HG03039 (cell line): Measurements from ENCODE around the gene STK39.
"Not testable (repeated sequence)": the region's sequence is repeated elsewhere in the genome, so short reads cannot be mapped to it uniquely, and the experiment has no call there.

Experiments
- ATAC-seq: cut with Tn5 transposase; IDR thresholded peaks from one replicate; pipeline ENCODE4 v1.9.1; 2021; ENCODE audit warnings: mild to moderate bottlenecking, moderate library complexity; ENCODE audit not compliant: unreplicated experiment

Gene STK39

DNA sequence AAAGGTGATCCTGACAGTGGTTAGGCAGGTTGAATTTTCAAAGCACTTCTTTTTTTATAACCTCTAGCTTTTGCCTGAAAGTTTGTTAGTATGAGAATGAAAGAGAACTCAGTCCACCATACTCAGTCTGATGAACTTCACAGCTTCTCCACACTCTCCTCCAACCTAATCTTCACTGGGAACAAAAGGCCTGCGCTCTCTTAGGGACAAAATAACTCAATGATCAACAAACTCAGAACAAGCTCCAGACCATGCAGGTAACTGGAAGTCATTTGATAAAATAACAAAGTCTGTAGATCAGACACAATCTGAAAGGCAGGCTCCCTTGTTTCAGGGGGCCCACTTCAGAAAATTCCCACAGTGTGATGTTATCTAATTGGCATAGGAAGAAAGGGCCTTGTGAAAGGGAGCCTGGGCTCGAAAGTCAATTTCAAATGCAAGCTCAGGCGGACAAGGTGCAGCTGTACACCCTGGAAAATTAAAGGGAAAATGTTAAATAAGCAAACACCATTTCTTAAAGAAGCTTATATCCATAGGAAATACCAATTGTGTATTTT lies 142.2 kb downstream of the STK39 start:
- no peak for ATAC-seq

DNA sequence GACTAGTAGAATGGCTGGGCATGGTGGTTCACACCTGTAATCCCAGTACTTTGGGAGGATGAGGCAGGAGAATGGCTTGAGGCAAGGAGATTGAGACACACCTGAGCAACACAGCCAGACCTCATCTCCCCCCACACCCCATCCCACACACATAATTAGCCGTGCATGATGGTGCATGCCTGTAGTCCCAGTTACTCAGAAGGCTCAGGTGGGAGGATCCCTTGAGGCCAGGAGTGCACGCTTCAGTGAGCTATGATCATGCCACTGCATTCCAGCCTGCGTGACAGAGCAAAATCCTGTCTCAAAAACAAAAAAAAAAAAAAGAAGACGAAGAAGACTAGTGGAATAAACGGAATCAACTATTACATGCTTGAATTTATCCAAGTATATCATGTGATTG lies 150.0 kb downstream of the STK39 start:
- no peak for ATAC-seq

DNA sequence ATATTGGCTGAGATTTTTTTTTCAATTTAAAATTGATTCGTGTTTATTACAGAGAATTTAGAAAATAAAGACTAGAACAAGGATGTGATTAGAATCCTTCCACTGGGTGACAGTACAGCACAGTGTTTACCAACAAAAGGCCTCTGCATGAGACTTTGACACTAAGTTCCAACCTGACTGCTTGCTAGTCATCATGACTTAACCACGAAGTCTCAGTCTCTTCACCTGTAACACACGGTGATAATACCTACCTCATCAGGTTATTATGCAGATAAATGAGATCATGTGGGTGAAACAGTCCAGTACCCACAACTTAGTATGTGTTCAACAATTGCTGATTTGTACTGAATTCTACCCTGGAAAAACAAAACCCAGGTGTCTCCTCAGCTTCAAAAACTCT lies 151.2 kb downstream of the STK39 start:
- ATAC-seq = no peak

DNA sequence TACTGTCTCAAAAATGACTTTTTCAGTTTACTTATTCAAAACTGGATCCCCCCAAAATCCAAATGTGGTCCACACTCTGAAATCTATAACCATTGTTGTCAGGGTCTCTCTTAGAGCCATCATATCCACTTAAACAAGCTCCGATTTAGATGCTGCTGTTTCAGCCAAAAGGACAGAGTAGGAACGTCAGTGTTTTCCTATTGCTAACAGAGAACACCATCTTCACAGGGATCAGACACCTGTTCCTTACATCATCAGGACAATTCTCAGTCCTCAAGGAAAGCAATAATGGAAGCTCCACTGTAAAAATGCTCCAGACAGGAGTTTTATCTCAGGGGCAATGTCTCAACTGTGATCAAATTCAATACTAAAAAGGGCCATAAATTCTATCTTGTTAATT lies 155.4 kb downstream of the STK39 start:
- no peak for ATAC-seq

DNA sequence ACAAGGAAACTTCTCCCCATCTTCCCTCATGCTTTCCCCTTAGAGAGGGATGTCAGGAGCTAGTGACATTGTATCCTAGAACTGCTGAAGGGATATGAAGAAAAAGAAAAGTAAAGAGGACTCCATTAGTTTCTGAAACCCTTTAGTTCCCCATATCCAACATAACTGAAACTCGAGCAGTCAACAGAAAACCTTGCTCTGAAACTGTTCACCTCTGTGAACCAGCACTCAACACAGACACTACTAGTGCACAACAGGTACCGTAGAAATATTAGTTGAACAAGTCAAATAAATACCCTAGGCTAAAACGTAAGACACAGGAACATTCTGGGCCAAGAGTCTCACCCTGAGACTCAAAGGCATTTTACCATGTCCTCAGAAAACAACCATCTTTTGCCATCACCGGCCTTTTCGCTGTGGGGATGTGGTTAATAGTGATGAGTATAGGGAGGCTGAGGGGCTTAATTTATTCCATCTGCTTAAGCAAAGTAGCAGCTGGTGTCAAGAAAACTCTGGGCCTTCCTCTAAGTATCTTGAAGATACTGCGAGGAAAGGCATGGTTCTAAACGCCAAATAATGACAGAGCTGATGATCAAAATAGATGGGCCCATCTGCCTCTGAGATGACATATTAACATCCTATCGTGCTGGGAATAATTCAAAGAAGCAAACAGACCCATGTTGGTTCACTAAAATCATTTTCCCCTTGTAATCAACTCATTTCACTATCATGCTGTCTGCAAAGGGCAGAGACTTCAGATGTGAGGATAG lies 156.8 kb downstream of the STK39 start:
- ATAC-seq = peak; percentile 91

GRCh38 chr2:168089200-168089599 lies 158.2 kb downstream of the STK39 start:
- ATAC-seq = no peak

- ATAC-seq = no peak
These were observed 160.0 kb downstream of the STK39 start for GRCh38 chr2:168087401-168087800.

DNA sequence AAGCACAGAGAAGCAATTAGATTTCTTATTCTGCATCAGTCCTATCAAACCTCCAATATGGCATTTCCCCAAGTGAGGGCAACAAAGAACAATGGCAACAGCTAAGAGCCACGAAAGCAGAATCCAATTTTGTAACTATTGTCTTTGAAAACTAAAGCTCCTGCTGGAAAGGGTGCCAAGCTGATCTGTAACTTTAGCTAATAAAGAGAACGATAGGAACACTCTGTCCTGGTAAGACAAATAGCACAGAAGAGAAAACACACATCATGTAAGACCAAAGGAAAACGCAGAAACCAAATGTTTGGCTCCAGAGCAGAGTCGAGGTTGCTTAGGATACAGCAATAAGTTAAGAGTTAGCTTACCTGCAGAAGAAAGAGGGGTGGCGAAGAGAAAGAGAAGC lies 160.5 kb downstream of the STK39 start:
- ATAC-seq = no peak

- ATAC-seq = no peak
These were observed 161.5 kb downstream of the STK39 start for GRCh38 chr2:168085801-168086361.

DNA sequence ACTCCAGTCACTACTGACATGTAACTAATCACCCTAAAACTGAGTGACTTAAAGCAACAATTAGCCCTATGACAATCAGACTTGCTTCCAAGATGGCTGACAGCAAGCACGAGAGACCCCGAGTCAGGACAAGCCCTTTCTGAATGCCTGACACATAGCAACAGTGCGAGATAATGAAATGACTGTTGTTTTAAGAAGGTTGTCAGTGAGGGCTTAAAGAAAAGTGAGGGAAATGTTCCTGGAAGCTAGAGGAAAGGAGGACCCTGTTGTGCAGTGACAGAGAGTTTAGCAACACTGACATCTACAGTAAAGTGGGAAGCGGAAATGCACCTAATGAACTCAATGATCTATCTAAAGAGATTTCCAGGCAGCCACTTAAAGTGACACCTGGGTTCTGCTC lies 163.1 kb downstream of the STK39 start:
- no peak for ATAC-seq

DNA sequence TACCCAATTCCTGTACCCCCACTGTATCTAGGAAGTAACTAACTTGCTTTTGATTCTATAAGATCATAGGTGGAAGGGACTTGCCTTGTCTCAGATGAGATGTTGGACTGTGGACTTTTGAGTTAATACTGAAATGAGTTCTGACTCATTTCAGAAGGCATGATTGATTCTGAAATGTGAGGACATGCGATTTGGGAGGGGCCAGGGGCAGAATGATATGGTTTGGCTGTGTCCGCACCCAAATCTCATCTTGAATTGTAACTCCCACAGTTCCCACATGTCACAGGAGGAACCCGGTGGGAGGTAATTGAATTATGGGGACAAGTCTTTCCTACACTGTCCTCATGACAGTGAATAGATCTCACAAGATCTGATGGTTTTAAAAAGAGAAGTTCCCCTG lies 165.9 kb downstream of the STK39 start:
- ATAC-seq = not testable (repeated sequence)

DNA sequence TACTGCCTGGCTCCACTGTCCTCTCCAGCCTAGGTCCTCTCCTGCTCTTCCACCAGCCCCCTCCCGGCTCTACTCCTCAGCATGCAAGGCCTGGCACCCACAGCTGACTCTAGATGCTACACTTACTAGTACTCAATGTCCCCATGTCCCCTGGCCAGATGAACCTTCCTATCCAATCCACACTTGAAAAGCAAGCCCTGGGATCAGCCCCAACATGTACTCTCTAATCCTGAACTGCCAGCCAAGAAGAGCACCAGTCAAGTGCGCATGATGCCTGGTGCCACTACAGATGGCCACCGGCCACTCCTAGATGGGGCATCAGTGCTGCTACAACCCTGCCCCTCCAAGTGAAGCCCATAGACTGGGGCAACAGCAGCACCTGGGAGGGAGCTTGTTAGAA lies 168.2 kb downstream of the STK39 start:
- no peak for ATAC-seq

DNA sequence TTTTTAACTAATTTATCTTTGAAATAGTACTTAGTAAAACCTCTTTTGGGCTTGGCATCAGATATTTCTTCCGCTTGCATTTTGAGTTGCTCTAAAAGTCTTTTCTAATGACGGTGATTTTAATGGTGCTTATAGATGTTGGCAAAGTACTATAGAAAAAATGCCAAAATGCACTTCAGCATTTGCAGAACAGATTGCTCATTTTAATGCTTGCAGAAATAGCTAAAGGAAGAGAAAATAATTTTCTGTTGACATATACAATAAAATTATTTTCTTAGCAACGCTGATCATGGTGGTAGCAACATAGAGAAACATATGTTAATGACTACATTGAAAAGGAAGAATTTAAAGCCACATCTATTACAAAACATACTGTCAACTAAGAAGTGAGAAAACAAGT lies 170.7 kb downstream of the STK39 start:
- no peak for ATAC-seq

DNA sequence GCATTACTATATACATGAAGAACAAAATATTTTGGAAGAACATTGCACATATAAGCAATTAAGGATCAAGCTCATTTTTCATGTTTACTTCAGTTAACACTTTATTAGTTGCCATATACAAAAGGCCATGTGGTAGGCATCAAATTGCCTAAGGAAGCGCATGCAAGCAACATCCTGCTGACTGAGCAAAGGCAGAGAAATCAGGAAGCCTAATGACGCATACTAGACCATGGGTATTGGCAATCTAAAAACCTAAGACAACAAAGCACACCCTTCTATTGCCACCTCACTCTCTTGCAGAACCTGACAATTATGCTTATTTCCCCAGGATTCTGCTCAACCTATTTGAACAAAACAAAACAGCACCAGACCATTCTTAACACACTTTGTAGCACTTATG lies 171.9 kb downstream of the STK39 start:
- no peak for ATAC-seq

DNA sequence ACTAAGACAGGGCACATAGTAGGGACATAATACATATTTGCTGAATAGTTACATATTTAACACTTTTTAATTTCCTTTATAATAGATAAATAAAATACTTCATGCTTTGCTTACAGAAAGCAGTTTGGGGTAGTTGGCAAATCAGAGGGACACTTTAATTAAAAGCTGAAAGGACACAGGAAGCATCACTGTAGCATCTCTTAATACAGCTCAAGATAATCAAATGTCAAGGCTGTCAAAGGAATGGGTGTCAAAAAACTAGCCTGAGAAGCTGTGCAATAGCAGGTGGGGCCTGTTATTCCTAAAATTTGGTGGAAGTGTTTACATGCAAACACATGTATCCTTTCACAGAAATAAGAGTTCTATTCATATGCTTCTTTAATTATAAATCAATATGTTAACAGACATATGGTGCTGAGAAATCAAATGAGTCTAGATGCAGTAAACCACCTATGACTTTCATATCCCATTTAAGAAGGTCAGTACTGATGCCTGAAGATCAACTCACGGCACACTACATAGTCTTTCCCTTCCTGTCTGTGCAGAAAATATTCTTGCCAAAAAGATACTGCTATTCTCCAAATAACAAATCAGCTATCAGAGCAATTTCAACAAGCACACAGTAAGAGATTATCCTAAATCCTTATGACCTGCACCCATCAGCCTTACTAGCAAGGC lies 174.6 kb downstream of the STK39 start:
- no peak for ATAC-seq

- ATAC-seq = no peak
These were observed 183.1 kb downstream of the STK39 start for GRCh38 chr2:168064011-168064998.

DNA sequence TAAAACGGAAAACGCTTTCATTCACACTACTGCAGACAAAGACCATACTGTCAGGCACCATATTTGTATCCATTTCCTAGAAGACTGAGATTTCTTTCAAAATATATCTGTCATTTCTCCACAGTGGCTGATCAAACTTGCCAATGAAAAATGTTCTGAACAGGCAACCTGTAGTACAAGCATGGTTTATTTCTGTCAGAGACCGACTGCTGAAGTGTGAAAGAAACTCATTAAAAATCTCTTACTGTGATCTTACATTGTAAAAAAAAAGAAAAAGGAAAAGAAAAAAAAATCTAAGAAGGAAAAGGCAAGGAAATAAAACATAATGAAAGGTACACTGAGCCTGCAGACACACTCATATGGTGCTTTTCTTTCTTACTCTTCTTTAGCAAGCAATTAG lies 184.5 kb downstream of the STK39 start:
- ATAC-seq = no peak

- no peak for ATAC-seq
These were observed 185.3 kb downstream of the STK39 start for GRCh38 chr2:168062054-168062453.

DNA sequence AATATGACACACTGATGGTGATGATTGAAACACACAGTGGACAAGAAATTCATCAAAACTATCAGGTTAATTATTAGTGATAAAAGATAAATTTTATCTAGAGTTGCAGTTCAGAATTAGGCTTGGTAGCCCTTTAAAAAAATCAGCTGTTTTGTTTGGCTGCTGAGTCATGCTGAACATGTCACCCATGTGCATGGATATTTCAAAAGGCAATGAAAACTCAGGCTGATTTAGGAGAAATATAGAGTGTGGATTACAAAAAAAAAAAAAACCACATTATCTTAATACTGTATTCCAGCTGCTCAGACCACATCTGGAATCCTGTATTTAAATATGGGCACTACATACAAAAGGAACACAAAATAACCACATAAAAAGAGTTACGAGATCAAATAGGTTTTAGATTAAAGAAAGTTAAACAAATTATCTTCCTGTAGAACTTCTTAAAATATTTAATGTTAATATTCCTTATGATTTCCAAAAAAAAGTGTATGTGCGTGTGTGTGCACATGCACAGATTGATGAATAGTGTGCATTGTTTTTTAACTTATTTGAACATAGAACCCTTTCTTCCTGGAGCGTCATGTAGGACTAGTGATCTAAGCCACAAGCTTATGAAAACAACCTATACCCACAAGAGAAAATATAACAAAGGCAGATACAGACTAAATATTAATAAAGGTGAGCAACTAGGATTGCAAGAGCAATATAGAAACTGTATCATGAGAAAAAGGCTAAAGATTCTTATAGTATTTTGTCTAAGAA lies 186.2 kb downstream of the STK39 start:
- no peak for ATAC-seq

DNA sequence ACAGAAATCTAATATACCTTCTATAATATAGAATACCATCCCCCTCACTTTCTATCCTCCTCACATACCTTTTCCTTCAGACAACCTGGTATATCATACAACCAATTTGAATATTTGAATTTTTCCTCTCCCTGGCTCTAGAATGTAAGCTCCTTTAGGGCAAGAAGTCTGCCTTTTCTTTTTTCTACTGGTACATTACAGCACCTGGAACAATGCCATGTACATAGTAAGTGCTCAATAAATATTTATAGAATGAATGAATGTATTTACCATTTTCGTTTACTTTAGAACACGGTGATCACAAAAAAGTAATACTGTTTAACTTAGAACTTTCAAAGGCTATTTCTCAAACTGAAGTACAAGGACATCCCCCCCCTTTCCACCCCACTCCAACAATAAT lies 187.6 kb downstream of the STK39 start:
- no peak for ATAC-seq
